ENCODE results near the gene DAB1. TPM values are rescaled to one million over a fixed set of nuclear protein-coding genes. Genes with fewer than 3 reads are reported as not detected.

The DAB1 gene
- total and polyA plus RNA-seq, 2 of the 8 experiments (the other 6 are each of a cell fraction or from before 2014, with no cell fraction given) = 4.4 to 11.8 TPM

GRCh38 chr1:57013522-57013921 lies 410.3 kb downstream of the DAB1 start (continued):
- TF ChIP-seq USF2 (IDR thresholded peaks at IDR 0.05; ENCODE audit: low read length) = no peak
- TF ChIP-seq CHD1 (IDR thresholded peaks at IDR 0.05; ENCODE audit: low read depth, low read length) = no peak
- no peak for TF ChIP-seq E2F6 (IDR thresholded peaks at IDR 0.05)
- TF ChIP-seq POU5F1 (IDR thresholded peaks at IDR 0.05; ENCODE audit: low read depth, low read length) = no peak

Measured in H1 (cell line).